LNCAP (cell line): Measurements from ENCODE around the gene ARAP1.

Experiments
- CTCF ChIP-seq: fragments of 450-650 bp; IDR thresholded peaks from 2 replicates; pipeline ENCODE4 v1.5.1; 2017; ENCODE audit warnings: mild to moderate bottlenecking

The ARAP1 gene

DNA sequence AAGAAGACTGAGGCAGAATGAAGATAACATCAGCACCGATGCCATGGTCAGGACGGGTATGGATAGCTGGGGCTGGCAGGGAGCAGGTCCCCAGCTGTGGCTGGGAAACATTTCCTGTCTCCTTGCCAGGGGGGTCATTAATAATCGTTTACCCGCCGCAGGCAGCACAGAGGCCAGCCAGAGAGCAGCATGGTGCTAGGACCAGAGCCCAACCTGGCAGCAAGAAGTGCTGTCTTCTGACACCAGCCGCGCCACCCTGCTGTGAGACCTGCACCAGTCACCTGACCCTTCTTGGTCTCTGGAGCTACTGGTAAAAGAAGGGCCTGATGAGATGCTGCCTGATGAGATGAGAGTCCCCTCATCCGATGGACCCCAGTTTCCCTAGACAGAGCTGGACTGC lies 114.3 kb downstream of the ARAP1 start:
- no peak for TF ChIP-seq CTCF

DNA sequence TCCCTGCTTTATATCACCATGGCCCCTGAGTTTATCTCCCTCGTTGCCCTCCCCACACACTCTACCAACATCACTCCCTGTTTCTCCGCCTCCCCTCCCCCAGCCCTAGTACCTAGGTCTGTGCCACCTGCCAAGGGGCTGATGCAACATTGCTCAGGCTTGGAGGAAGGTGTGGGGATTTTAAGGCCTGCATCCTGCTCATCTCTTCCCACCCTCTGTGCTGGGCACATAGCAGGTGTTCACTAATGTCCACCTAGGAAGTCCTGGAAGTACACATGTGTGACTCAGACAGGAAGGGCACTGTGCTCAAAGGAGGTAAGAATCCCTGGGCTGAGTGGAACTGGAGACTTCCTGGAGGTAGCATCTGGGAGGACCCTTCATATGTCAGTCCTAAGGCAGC lies 115.0 kb downstream of the ARAP1 start:
- TF ChIP-seq CTCF: no peak

- TF ChIP-seq CTCF: no peak
Measured at GRCh38 chr11:72636376-72636775, 115.8 kb downstream of the ARAP1 start.

- no peak for TF ChIP-seq CTCF
Measured at GRCh38 chr11:72635933-72636332, 116.3 kb downstream of the ARAP1 start.

DNA sequence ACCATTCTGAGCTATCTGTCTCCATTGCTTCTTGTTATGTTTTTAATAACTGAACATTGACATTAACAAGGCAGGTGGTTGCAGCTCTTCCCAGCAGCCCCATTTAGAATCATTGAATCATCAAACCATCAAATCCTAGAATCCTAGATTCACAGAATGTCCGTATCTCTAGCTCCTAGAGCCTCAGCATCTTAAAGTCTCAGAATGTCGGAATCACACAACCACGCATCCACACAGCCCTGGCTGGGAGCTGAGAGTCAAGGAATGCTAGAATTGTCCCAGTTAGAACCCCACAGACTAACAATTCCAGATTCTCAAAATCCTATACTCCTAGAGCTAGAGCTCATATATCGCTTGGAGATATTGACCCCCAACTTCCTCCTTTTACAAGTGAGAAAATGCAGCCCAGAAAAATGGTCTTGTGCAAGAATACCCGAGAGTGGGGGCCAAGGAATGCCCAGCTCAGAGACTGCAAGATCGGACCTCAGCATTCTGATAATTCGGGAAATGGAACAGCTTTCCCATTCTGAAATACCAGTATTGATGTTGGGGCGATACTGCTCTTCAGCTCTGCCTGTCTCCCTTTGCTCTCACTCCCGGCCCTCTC lies 116.8 kb downstream of the ARAP1 start:
- no peak for TF ChIP-seq CTCF
